Activated CD8-positive, alpha-beta T cell treated with anti-CD3 and anti-CD28 coated beads, Interleukin-2, amount 10 ng/mL, durations not matched to agents 7 days and 5 days (primary cell): ENCODE results near the gene ERGIC1. TPM values are rescaled to one million over a fixed set of nuclear protein-coding genes. Genes with fewer than 3 reads are reported as not detected.
A peak's percentile ranks its signal among the peaks of the same experiment; 100 is the strongest.
"Not testable (repeated sequence)": the region's sequence is repeated elsewhere in the genome, so short reads cannot be mapped to it uniquely, and the experiment has no call there.

Experiments
- ATAC-seq: fragments of 150-1000 bp; cut with Tn5 transposase; one replicate; pipeline ENCODE4 v1.10.0; 2021; ENCODE audit warnings: moderate library complexity
- CTCF ChIA-PET: fragments of 350-600 bp; sonication (Branson Sonifier 250); formaldehyde crosslinking; loops from one replicate; lab custom pipeline; 2021; ENCODE audit warnings: antibody characterized with exemption; lab: Charles Lee
- POLR2A ChIA-PET: fragments of 350-600 bp; sonication (Branson Sonifier 250); formaldehyde crosslinking; loops from one replicate; lab custom pipeline; 2021; ENCODE audit warnings: antibody characterized with exemption; lab: Charles Lee
- DNase-seq: peaks from one replicate; pipeline ENCODE4 v3.0.0-alpha.2; 2020
- H3K27ac Mint-ChIP-seq: one replicate; pipeline ENCODE4 v1.8.0; 2021; ENCODE audit warnings: mild to moderate bottlenecking, mixed read lengths
- H3K27me3 Mint-ChIP-seq: one replicate; pipeline ENCODE4 v1.8.0; 2021; ENCODE audit warnings: low read depth, mixed read lengths
- H3K36me3 Mint-ChIP-seq: one replicate; pipeline ENCODE4 v1.8.0; 2021; ENCODE audit warnings: low read depth, mixed read lengths
- H3K4me1 Mint-ChIP-seq: one replicate; pipeline ENCODE4 v1.8.0; 2021; ENCODE audit warnings: low read depth, mixed read lengths
- H3K4me3 Mint-ChIP-seq: one replicate; pipeline ENCODE4 v1.8.0; 2021; ENCODE audit warnings: mild to moderate bottlenecking, mixed read lengths
- H3K9me3 Mint-ChIP-seq: one replicate; pipeline ENCODE4 v1.8.0; 2022; ENCODE audit warnings: mixed read lengths; ENCODE audit not compliant: insufficient read depth
- total RNA-seq, 2 experiments: library from RNA; stranded (reverse); gene quantifications; one replicate each; pipeline ENCODE4 v1.2.3, GENCODE V29; 2021

The ERGIC1 gene
- total RNA-seq, 2 experiments from 2014 or later: 50.4 to 52.7 TPM

DNA sequence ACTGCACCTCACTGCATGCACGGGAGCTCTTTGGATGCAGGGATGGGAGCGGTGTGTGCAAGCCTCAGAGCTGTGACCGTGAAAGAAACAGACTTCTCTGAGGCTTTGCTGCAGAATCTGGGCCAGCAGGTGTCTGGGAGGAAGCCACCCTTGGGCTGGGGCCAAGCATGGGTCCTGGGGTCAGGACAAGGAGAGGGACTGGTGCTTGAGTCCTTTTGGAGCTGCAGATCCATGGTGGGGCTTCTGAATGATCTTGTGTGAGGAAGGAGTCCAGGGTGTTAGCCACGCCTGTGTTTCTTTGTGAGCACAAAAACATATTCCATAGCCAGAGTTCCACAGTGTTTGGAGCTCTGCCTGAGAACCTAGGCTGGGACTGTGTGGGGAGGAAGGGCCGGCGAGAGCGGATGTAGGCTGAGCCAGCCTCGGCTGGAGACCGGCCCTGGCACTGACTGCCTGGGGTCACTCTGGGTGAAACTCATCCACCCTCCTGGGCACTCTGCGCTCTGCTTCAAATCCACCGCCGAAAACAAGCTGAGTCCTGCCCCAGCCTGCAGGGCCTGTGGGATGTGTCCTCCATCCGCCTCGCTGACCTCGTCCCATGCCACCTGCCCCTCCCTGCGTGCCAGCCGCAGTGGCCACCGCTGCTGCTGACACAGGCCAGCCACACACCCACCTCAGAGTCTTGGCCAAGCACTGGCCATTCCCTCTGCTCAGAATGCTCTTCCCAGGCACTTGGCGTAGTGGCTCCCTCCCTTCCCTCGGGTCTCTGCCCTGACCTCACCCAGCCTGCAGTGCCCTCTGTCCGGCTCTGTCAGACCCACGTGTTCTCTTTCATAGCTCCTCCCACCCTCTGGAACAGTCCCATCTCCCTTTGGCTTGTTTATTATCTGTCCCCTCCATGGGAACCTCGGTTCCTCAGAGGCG, 26.7 kb downstream of the ERGIC1 start:
- H3K27me3 Mint-ChIP-seq: no peaks in the 10 kb centered on the region
- no peaks in the 10 kb centered on the region for H3K9me3 Mint-ChIP-seq
- no peak for DNase-seq
- H3K27ac Mint-ChIP-seq: no peak overlapping the region
- H3K36me3 Mint-ChIP-seq: no peaks in the 10 kb centered on the region
- POLR2A ChIA-PET: no interaction called here
- H3K4me1 Mint-ChIP-seq: peaks cover 11% of the 10 kb centered on the region
- CTCF ChIA-PET: no interaction called here
- ATAC-seq: no peak
- H3K4me3 Mint-ChIP-seq: no peak overlapping the region

DNA sequence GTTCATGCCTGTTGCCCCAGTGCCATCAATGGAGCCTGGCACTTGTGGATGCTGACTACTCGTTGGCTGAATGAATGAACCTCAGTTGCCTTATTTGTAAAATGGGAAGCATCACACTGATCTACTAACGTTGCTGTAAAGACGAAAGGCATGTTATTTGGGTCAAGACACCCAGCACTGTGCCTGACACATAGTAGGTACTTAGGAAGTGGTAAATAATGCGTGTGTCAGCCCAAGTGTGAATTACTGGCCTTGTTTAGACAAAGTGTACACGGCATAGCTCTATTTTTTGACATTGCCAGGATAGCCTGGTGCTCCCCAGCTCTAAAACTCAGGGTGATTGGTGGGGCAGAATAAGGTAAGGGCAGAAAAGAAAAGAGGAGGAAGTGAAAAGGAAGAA, 27.4 kb downstream of the ERGIC1 start:
- Mint-ChIP-seq H3K4me1 (peaks cover 11% of the 10 kb centered on the region), H3K4me3 (no peak overlapping the region), H3K36me3 (no peaks in the 10 kb centered on the region), H3K27ac (no peak overlapping the region), H3K9me3 (no peaks in the 10 kb centered on the region), H3K27me3 (no peaks in the 10 kb centered on the region)
- POLR2A ChIA-PET: no interaction called here
- DNase-seq (no peak), ATAC-seq (no peak)
- CTCF ChIA-PET: no interaction called here

DNA sequence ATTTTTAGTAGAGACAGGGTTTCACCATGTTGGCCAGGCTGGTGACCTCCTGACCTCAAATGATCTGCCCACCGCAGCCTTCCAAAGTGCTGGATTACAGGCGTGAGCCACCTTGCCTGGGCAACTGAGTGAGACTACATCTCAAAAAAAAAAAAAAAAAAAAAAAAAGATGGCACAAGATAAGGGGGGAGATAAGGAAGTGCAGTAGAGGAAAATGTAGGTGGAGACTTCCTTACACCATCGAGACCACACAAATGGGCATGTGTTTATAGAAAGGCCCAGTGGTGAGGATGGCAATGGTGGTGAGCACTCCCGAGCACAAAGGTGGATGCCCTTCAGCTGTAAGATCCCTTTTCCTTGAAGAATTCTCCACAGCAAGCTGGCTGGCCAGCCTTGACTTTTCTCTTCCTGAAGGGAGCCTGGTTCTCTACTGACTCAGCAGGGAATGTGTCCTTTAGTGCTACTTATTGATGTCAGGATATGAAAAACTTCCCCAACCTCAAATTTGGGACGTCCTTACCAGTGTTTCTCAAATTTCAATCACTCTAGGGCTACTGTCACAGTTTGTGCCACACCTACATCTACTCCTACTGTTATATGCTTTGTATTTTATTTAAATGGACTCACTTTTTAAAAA, 28.2 kb downstream of the ERGIC1 start:
- ATAC-seq (no peak), DNase-seq (no peak)
- ChIA-PET CTCF (no interaction called here), POLR2A (no interaction called here)
- Mint-ChIP-seq H3K4me1 (peaks cover 11% of the 10 kb centered on the region), H3K27me3 (no peaks in the 10 kb centered on the region), H3K36me3 (no peaks in the 10 kb centered on the region), H3K4me3 (no peak overlapping the region), H3K9me3 (no peaks in the 10 kb centered on the region), H3K27ac (no peak overlapping the region)

DNA sequence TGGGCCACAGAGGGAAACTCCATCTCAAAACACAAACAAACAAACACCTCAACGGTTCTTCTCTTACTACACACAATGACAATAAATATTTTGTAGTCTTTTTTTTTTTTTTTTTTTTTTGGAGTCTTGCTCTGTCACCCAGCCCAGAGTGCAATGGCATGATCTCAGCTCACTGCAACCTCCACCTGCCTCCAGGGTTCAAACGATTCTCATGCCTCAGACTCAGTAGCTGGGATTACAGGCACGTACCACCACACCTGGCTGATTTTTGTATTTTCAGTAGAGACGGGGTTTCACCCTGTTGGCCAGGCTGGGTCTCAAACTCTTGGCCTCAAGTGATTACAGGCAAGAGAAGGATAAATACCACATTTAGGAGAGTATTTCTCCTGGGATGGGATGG, 30.1 kb downstream of the ERGIC1 start:
- H3K4me3 Mint-ChIP-seq, H3K9me3 Mint-ChIP-seq, ATAC-seq, H3K36me3 Mint-ChIP-seq, DNase-seq, POLR2A ChIA-PET, H3K27ac Mint-ChIP-seq, H3K27me3 Mint-ChIP-seq, CTCF ChIA-PET: not testable (repeated sequence)
- H3K4me1 Mint-ChIP-seq: peaks cover 26% of the 10 kb centered on the region

DNA sequence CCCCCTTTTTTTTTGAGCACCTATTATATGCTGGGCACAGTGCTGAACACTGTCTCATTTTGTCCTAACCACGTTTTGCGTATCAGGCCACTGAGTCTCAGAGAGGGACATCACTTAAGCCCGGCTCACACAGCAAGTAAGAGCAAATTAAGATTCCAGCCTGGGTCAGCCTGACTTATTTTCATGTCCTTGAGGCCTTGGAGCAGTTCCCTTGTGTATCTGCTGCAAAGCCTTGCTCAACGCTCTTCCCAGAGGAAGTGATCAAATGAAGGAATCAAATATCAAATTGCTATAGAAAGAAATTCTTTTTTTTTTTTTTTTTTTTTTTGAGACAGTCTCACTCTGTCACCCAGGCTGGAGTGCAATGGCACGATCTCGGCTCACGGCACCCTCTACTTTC, 30.7 kb downstream of the ERGIC1 start:
- Mint-ChIP-seq H3K9me3 (no peaks in the 10 kb centered on the region), H3K4me3 (no peak overlapping the region), H3K4me1 (peaks cover 26% of the 10 kb centered on the region), H3K27ac (no peak overlapping the region), H3K27me3 (no peaks in the 10 kb centered on the region), H3K36me3 (no peaks in the 10 kb centered on the region)
- ChIA-PET CTCF (no interaction called here), POLR2A (no interaction called here)
- no peak for DNase-seq
- ATAC-seq: no peak

DNA sequence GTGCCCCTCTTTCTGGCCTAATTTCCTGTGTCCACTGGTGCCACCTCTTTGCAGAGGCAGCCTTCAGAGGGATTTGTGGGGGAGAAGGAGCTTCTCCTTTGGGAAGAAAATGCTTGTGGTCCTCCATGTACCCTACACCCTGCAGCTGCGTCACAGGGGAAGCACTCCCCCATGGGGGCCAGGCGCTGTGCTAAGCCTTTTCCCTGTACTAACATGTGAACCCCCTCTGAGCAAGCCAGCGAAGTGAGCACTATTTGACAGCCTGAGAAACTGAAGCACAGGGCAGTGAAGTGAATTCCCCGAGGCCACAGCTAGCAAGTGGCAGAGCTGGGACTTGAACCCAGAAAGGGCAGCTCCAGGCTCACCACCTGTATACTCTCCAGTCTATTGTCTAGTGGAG, 32.3 kb downstream of the ERGIC1 start:
- ATAC-seq (no peak), DNase-seq (no peak)
- Mint-ChIP-seq H3K4me3 (no peak overlapping the region), H3K27ac (no peak overlapping the region), H3K27me3 (no peaks in the 10 kb centered on the region), H3K9me3 (no peaks in the 10 kb centered on the region), H3K36me3 (no peaks in the 10 kb centered on the region), H3K4me1 (peaks cover 23% of the 10 kb centered on the region)
- CTCF ChIA-PET: no interaction called here
- POLR2A ChIA-PET: no interaction called here

DNA sequence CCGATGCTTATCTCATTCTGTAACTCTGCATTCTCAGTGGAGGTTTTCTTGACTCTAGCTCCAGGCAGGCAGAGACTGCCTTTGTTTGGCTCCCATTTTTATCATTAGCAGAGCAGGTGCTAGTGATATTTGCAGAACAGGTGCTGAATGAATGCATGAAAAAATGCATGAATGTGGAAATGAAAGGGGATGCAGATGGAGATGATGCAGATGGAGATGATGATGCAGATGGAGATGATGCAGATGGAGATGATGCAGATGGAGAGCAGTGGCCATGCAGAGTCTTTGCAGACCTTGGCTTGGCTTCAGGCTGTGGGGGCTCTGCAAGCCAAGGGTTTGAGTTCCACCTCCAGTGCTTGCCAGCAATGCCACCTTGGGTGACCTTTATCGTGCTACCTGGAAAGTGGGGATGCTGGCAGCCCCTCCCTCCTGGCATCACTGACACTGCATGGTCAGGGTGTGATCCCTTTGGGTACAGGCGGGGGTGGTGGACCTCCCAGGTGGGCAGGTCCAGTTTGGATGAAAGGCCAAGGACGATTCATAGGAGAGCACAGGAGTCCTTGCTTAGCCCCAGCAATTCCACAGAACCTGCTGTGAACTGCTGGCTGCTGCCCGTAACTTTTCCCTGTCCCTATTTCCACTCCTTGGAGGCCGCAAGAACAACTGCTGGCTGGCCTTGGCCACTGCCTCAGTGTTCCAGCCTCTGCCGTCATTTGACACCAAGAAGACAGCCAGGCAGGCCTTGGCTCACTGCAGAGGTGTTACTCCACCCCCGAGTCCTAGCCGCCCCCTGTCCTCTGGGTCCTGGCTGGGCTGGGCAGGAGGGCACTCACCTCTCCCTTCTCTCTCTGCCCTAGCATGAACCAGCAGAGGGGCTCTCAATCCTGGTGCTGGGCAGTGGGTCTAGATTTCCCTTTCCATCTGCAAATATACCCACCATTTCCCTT, 33.0 kb downstream of the ERGIC1 start:
- no peaks in the 10 kb centered on the region for H3K27me3 Mint-ChIP-seq
- peaks cover 21% of the 10 kb centered on the region for H3K4me1 Mint-ChIP-seq
- H3K9me3 Mint-ChIP-seq: no peaks in the 10 kb centered on the region
- ATAC-seq (no peak), DNase-seq (no peak)
- H3K27ac Mint-ChIP-seq: no peak overlapping the region
- H3K4me3 Mint-ChIP-seq: no peak overlapping the region
- ChIA-PET CTCF (no interaction called here), POLR2A (no interaction called here)
- no peaks in the 10 kb centered on the region for H3K36me3 Mint-ChIP-seq

DNA sequence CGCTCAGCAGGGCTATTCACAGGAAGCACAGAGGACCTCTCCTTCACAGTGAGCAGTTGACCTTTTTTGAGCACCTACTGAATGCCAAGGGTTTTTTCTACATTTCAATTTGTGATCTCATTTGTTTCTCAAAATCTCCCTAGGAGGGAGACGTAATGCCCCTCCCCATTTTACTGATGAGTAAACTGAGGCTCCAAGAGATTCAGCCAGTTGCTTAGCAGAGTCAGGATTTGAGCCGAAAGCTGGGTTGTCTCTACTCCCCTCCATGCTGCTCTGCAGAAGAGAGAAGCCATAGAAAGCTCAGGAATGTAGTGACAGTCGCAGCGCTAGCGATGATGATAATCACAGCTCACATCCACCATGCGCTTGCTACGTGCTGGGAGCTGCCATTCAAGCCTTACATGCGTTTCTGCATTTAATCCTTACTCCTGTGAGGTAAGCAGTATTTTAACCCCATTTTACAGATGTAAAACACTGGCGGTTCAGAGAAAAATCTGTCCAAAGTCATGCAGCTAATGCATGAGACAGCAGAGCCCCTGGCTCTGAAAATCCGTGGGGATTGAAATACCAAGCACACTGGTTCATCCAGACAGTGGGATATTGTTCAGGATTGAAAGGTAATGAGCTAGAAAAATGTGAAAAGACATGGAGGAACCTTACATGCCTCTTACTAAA, 33.8 kb downstream of the ERGIC1 start:
- ATAC-seq (no peak), DNase-seq (no peak)
- no peak overlapping the region for H3K4me3 Mint-ChIP-seq
- POLR2A ChIA-PET: no interaction called here
- H3K27me3 Mint-ChIP-seq: no peaks in the 10 kb centered on the region
- no peak overlapping the region for H3K27ac Mint-ChIP-seq
- H3K9me3 Mint-ChIP-seq: no peaks in the 10 kb centered on the region
- H3K36me3 Mint-ChIP-seq: no peaks in the 10 kb centered on the region
- H3K4me1 Mint-ChIP-seq: peaks cover 15% of the 10 kb centered on the region
- CTCF ChIA-PET: no interaction called here

DNA sequence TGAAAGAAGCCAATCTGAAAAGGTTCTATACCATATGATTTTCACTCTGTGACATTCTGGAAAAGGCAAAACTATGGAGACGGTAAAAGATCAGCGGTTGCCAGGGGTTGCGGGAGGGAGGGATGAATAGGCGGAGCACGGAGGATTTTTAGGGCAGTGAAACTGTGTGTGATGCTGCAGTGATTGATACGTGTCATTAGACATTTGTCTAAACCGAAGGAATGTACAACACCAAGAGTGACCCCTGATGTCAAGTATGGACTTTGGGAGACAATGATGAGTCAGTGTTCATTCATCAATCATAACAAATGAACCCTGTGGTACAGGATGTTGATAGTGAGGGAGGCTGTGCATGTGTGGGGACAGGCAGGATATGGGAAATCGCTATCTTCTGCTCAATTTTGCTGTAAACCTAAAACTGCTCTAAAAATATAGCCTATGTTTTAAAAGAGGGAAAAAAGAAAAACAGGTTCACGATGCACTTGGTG, 34.4 kb downstream of the ERGIC1 start:
- CTCF ChIA-PET: no interaction called here
- DNase-seq (no peak), ATAC-seq (peak; percentile 27)
- Mint-ChIP-seq H3K9me3 (no peaks in the 10 kb centered on the region), H3K4me3 (no peak overlapping the region), H3K27me3 (no peaks in the 10 kb centered on the region), H3K36me3 (no peaks in the 10 kb centered on the region), H3K4me1 (peaks cover 15% of the 10 kb centered on the region), H3K27ac (no peak overlapping the region)
- POLR2A ChIA-PET: no interaction called here

DNA sequence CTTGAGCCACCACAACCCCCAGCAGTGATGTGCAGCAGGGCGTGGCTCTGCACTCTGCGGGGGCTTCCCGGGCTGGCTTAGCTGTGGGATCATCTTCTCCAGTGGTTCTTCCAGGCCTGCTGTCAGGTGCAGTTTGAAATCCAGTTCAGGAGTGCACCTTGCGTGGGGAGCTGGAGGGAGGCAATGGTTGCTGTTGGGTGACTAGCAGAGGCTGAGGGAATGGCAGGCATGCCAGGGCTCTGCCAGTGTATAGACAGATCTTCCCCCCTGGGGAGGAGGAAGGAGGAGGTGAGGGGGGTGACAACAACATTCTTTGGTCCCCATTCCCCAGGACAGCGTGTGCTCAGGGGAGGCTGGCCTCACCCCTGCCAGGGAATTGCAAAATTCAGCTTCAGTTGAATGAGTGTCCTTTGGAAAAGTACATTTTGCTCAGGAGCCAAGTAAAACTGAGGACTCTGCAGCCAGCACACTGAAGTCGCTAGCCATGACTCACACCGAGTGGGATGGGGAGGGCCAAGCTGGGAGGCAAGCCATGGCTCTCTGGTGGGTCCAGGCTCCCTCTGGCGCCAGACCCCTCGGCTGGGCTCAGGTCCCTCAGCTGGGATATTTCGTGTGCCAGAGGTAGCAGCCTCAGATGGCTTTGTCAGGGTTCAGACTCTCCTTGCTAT, 35.0 kb downstream of the ERGIC1 start:
- POLR2A ChIA-PET: no interaction called here

DNA sequence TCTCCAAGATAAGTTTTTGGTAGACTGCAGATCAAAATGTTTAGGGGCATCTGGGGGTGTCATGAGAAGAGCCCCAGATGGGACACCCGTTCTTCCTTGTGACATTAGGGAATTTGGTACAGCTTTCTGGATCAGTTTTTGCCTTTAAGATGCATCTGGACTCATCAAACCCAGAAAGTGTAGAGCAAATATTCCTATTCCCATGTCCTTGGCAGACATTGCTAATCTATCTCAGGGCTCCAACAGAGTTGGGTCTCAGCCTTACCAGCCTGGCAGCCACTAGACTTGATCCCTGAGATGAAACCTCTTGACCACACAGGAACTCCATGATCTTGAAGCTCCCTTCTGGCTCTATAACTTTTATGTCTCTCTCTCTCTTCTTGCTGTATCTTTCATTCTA, 35.6 kb downstream of the ERGIC1 start:
- DNase-seq (no peak), ATAC-seq (no peak)
- no peak overlapping the region for H3K27ac Mint-ChIP-seq
- POLR2A ChIA-PET: no interaction called here
- no peak overlapping the region for H3K4me3 Mint-ChIP-seq
- CTCF ChIA-PET: no interaction called here
- no peaks in the 10 kb centered on the region for H3K9me3 Mint-ChIP-seq
- peaks cover 15% of the 10 kb centered on the region for H3K4me1 Mint-ChIP-seq
- no peaks in the 10 kb centered on the region for H3K36me3 Mint-ChIP-seq
- no peaks in the 10 kb centered on the region for H3K27me3 Mint-ChIP-seq

More for the DNA sequence above, 35.0 kb downstream of the ERGIC1 start:
- Mint-ChIP-seq H3K27ac (no peak overlapping the region), H3K9me3 (no peaks in the 10 kb centered on the region), H3K27me3 (no peaks in the 10 kb centered on the region), H3K36me3 (no peaks in the 10 kb centered on the region), H3K4me1 (peaks cover 15% of the 10 kb centered on the region), H3K4me3 (no peak overlapping the region)
- ATAC-seq (no peak), DNase-seq (no peak)
- CTCF ChIA-PET: no interaction called here
